Activated T-helper 1 cell treated with anti-CD3 and anti-CD28 coated beads, Interleukin-2, amount 50 U/mL, for 16 hours (primary cell): ENCODE results near the gene HOGA1.
"Not testable (repeated sequence)": the region's sequence is repeated elsewhere in the genome, so short reads cannot be mapped to it uniquely, and the experiment has no call there.

Experiments used
- DNase-seq, 2 donors: peaks; one replicate each; pipeline ENCODE4 v3.0.0-alpha.2; 2020; ENCODE audit warnings: low read depth in 1 of 2, low spot score in 1 of 2

Gene HOGA1

GRCh38 chr10:97647556-97647955, 63.4 kb downstream of the HOGA1 start:
- DNase-seq: no peak

GRCh38 chr10:97648562-97649404, 64.6 kb downstream of the HOGA1 start:
- DNase-seq: no peak

- not testable (repeated sequence) for DNase-seq
These were observed 65.2 kb downstream of the HOGA1 start for GRCh38 chr10:97649405-97649750.

- DNase-seq: no peak
These were observed 66.5 kb downstream of the HOGA1 start for GRCh38 chr10:97650726-97651125.

GRCh38 chr10:97651773-97652172, 67.6 kb downstream of the HOGA1 start:
- DNase-seq: no peak

GRCh38 chr10:97656777-97657176, 72.6 kb downstream of the HOGA1 start:
- DNase-seq: no peak

- DNase-seq: no peak
These were observed 75.4 kb downstream of the HOGA1 start for GRCh38 chr10:97659589-97659988.
